Kidney (tissue), 14 donors: ENCODE measurements around the gene KIRREL3. TPM values are rescaled to one million over a fixed set of nuclear protein-coding genes. Genes with fewer than 3 reads are reported as not detected.
A peak's percentile ranks its signal among the peaks of the same experiment; 100 is the strongest.

Source experiments
- DNase-seq, 5 donors: peaks; one replicate each; pipeline ENCODE4 v3.0.0-alpha.2; 2013 to 2020
- FAIRE-seq: peaks from 2 replicates; lab custom pipeline; 2012; peaks lifted over from hg19 to GRCh38; lab: Jason Lieb, UNC
- H3K27ac ChIP-seq, 2 donors: one replicate each; pipeline ENCODE4 v1.7.0; 2013; ENCODE audit warnings: low read depth in 2 of 2, low read length in 2 of 2, inconsistent platforms in 1 of 2
- H3K27me3 ChIP-seq: one replicate; pipeline ENCODE4 v1.7.1; 2013; ENCODE audit warnings: low read length, inconsistent platforms; ENCODE audit not compliant: control insufficient read depth, insufficient read depth
- H3K36me3 ChIP-seq, 3 donors: one replicate each; pipeline versions ENCODE4 v1.7.0 to v1.7.1; 2013; ENCODE audit warnings: low read length in 3 of 3, control low read depth in 1 of 3, inconsistent platforms in 1 of 3; ENCODE audit not compliant: insufficient read depth in 3 of 3, control insufficient read depth in 2 of 3
- H3K4me1 ChIP-seq, 3 donors: one replicate each; pipeline versions ENCODE4 v1.7.0 to v1.7.1; 2013; ENCODE audit warnings: low read length in 3 of 3, inconsistent platforms in 1 of 3, low read depth in 1 of 3; ENCODE audit not compliant: control insufficient read depth in 2 of 3, insufficient read depth in 2 of 3
- H3K4me3 ChIP-seq, 3 donors: one replicate each; pipeline versions ENCODE4 v1.7.0 to v1.8.1; 2013; ENCODE audit warnings: low read length in 3 of 3, control low read depth in 1 of 3, inconsistent platforms in 1 of 3
- H3K9ac ChIP-seq, 3 donors: one replicate each; pipeline versions ENCODE4 v1.7.0 to v1.7.1; 2013; ENCODE audit warnings: low read length in 3 of 3, control low read depth in 1 of 3, inconsistent platforms in 1 of 3
- H3K9me3 ChIP-seq, 3 donors: one replicate each; pipeline versions ENCODE4 v1.7.0 to v1.7.1; 2013; ENCODE audit warnings: low read length in 3 of 3, control low read depth in 1 of 3, inconsistent platforms in 1 of 3; ENCODE audit not compliant: control insufficient read depth in 2 of 3, insufficient read depth in 1 of 3
- intact Hi-C: fragments of 100-400 bp; cut with DNase I; formaldehyde crosslinking; loops from one replicate; pipeline ENCODE4 v1.11.1; 2022
- polyA plus RNA-seq: library from polyadenylated mRNA; stranded (reverse); fragments of 350-450 nt; fragmentation: Illumina TruSeq; extraction: RNeasy Lipid Tissue Mini Kit (QIAGEN cat#74804); gene quantifications from one replicate; pipeline ENCODE4 v1.2.3, GENCODE V29; 2014; ENCODE audit warnings: low read depth, low replicate concordance; ENCODE audit not compliant: insufficient read depth
- total RNA-seq: library from RNA; stranded (reverse); fragmentation: NEBNext Ultra II Directional; extraction: Animal tissue kit (Norgen Biotek cat#: 25700); gene quantifications from one replicate; pipeline ENCODE4 v1.2.1, GENCODE V29; 2021
- TF ChIP-seq, protein P1 (sequence below): IDR thresholded peaks from 3 replicates; pipeline ENCODE4 v1.5.1; 2012; ENCODE audit warnings: mild to moderate bottlenecking, moderate library complexity, borderline replicate concordance; ENCODE audit not compliant: insufficient read depth; ENCODE audit errors: extremely low read depth
- donor health status: control.
- donor health status: control.
- donor health status: control.
- donor health status: control.
- donor health status: control.
- donor health status: DM: yes; HTN: yes; CAD: no.
- donor health status: Normal renal cell carcinoma (clear cell type).

The KIRREL3 gene
- total and polyA plus RNA-seq, 2 donors from 2014 or later = 0.19 to 0.22 TPM

DNA sequence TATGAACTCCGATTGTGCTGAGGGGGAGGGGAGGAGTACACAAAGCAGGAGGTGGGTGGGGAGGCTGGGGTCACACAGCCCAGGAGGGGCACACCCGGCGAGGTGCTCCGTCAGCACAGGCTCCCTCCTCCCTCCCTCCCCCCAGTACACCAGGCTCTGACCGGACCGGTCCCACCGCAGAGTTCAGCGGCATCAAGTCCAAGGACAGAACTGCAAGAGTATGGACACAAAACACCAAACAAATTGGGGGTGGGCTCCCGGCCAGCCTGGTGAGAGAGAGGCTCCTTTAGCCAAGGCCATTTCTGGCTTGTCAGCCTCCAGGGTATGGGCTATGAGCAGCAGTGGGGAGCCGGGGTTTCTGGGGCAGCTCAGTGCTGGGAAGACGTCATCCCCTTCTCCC lies 576.8 kb downstream of the KIRREL3 start:
- TF ChIP-seq, protein P1, sequence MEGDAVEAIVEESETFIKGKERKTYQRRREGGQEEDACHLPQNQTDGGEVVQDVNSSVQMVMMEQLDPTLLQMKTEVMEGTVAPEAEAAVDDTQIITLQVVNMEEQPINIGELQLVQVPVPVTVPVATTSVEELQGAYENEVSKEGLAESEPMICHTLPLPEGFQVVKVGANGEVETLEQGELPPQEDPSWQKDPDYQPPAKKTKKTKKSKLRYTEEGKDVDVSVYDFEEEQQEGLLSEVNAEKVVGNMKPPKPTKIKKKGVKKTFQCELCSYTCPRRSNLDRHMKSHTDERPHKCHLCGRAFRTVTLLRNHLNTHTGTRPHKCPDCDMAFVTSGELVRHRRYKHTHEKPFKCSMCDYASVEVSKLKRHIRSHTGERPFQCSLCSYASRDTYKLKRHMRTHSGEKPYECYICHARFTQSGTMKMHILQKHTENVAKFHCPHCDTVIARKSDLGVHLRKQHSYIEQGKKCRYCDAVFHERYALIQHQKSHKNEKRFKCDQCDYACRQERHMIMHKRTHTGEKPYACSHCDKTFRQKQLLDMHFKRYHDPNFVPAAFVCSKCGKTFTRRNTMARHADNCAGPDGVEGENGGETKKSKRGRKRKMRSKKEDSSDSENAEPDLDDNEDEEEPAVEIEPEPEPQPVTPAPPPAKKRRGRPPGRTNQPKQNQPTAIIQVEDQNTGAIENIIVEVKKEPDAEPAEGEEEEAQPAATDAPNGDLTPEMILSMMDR = no peak
- no peak overlapping the region for H3K9ac ChIP-seq
- H3K9me3 ChIP-seq = no peaks in the 10 kb centered on the region
- intact Hi-C loops = no loop called here
- FAIRE-seq (no peak), DNase-seq (no peak)
- no peak overlapping the region for H3K4me3 ChIP-seq
- no peaks in the 10 kb centered on the region for H3K27me3 ChIP-seq
- H3K36me3 ChIP-seq = no peaks in the 10 kb centered on the region
- no peak overlapping the region for H3K27ac ChIP-seq
- H3K4me1 ChIP-seq = peaks cover 0 to 4% (median 0%) of the 10 kb centered on the region in 3 donors

DNA sequence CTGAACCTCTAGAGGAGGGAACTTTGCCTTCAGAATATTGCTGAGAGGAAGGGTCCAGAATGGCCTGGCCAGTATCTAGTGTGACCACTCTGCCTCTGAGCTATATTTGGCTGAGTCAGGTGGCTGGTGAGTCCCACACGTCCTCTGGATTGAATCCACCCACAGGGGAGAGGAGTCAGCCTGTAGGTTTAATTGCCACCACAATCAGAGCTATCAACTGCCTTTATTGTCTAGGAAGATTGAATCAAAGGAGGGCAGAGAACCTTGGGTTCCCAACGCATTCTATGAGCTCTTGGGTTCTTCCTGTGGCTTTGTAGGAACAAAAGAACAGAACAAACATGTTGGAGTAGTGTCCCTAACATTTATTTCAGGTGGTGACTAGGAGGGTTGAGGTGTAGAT lies 577.4 kb downstream of the KIRREL3 start:
- Histone ChIP-seq H3K9ac (no peak overlapping the region), H3K4me3 (no peak overlapping the region), H3K27ac (no peak overlapping the region), H3K36me3 (no peaks in the 10 kb centered on the region), H3K4me1 (peaks cover 0 to 4% (median 0%) of the 10 kb centered on the region in 3 donors), H3K27me3 (no peaks in the 10 kb centered on the region), H3K9me3 (no peaks in the 10 kb centered on the region)
- no peak for DNase-seq
- intact Hi-C loops = no loop called here
- TF ChIP-seq, protein P1 = no peak
- no peak for FAIRE-seq

DNA sequence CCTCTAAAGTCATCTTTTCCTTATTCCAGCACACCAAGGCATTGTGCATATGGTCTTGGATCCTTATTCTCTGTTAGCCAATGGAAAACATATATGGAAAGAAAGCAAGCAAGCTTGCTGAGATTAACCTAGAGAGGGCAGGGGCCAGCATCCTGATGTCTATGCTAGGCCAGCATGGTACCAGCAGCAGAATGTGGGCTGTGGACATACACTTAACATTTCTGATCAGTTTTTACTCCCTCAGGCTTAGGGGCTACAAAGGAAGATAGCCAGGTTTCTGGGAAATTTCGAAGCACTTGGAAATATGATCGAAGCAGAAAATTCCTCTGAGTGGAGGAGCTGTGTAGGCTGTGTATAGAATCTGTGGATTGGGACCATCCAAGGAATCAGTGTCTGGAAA lies 578.1 kb downstream of the KIRREL3 start:
- DNase-seq (no peak), FAIRE-seq (no peak)
- Histone ChIP-seq H3K4me1 (peaks cover 0 to 4% (median 0%) of the 10 kb centered on the region in 3 donors), H3K9me3 (no peaks in the 10 kb centered on the region), H3K9ac (no peak overlapping the region), H3K36me3 (no peaks in the 10 kb centered on the region), H3K27me3 (no peaks in the 10 kb centered on the region), H3K27ac (no peak overlapping the region), H3K4me3 (no peak overlapping the region)
- intact Hi-C loops = no loop called here
- TF ChIP-seq, protein P1 = no peak

DNA sequence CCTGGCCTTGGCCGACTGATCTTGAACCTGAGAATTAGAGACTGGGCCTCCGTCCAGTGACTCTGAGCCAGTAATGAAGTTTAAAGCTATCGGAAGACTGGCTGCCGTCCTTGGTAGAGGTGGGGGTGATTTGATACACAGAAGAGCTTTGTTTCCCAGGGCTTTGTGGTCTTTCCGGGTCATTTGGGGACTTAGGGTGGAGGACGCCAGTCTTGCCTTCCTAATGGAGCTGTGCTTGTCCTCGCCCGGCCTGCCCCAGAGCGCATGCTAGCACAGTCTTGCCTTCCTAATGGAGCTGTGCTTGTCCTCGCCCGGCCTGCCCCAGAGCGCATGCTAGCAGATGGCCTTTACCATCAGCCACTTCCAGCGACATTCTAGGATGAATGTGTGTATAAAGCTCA lies 579.3 kb downstream of the KIRREL3 start:
- FAIRE-seq (no peak), DNase-seq (peak in 1 of 5 donors; percentile 59)
- no peak overlapping the region for H3K27ac ChIP-seq
- H3K27me3 ChIP-seq = no peaks in the 10 kb centered on the region
- H3K9ac ChIP-seq = no peak overlapping the region
- intact Hi-C loops = no loop called here
- peaks cover 0 to 8% (median 1%) of the 10 kb centered on the region in 3 donors for H3K4me1 ChIP-seq
- H3K36me3 ChIP-seq = no peaks in the 10 kb centered on the region
- TF ChIP-seq, protein P1 = no peak
- no peaks in the 10 kb centered on the region for H3K9me3 ChIP-seq
- H3K4me3 ChIP-seq = no peak overlapping the region
